Ascending aorta (tissue), 2 donors: Measurements from ENCODE around the gene INPP5E. TPM values are rescaled to one million over a fixed set of nuclear protein-coding genes. Genes with fewer than 3 reads are reported as not detected.

Experiments
- DNase-seq, 2 donors: peaks; one replicate each; pipeline ENCODE4 v3.0.0-alpha.2; 2019; ENCODE audit warnings: low spot score in 2 of 2
- H3K27ac ChIP-seq, 2 donors: fragments of 200-600 bp; sonication (generic); one replicate each; pipeline ENCODE4 v1.5.1; 2016 to 2017; ENCODE audit warnings: mild to moderate bottlenecking in 1 of 2
- H3K27me3 ChIP-seq: fragments of 200-600 bp; sonication (generic); one replicate; pipeline ENCODE4 v1.5.1; 2017
- H3K36me3 ChIP-seq, 2 donors: fragments of 200-600 bp; sonication (generic); one replicate each; pipeline ENCODE4 v1.5.1; 2016
- H3K4me1 ChIP-seq, 2 donors: fragments of 200-600 bp; sonication (generic); one replicate each; pipeline ENCODE4 v1.5.1; 2016 to 2017; ENCODE audit warnings: mild to moderate bottlenecking in 1 of 2
- H3K4me3 ChIP-seq, 2 donors: fragments of 200-600 bp; sonication (generic); one replicate each; pipeline ENCODE4 v1.5.1; 2016 to 2017; ENCODE audit warnings: mild to moderate bottlenecking in 1 of 2
- H3K9me3 ChIP-seq, 2 donors: fragments of 200-600 bp; sonication (generic); one replicate each; pipeline ENCODE4 v1.5.1; 2016
- intact Hi-C: fragments of 100-400 bp; cut with DNase I; formaldehyde crosslinking; loops from one replicate; pipeline ENCODE4 v1.15.1; 2023
- total RNA-seq: library from RNA; depleted of rRNA; stranded (reverse); fragments of >200 nt; gene quantifications from one replicate; pipeline ENCODE4 v1.1.0, GENCODE V29; 2016
- TF ChIP-seq, protein P1 (sequence below), 3 experiments: fragments of 200-600 bp in 2 of 3; fragments of 450-650 bp in 1 of 3; sonication (generic) in 2 of 3; IDR thresholded peaks; one replicate each; pipeline ENCODE4 v1.5.1; 2016 to 2019; ENCODE audit warnings: antibody characterized with exemption in 3 of 3, mild to moderate bottlenecking in 1 of 3, moderate library complexity in 1 of 3

Gene INPP5E
- total RNA-seq, 1 donor from 2014 or later = 20.2 TPM

DNA sequence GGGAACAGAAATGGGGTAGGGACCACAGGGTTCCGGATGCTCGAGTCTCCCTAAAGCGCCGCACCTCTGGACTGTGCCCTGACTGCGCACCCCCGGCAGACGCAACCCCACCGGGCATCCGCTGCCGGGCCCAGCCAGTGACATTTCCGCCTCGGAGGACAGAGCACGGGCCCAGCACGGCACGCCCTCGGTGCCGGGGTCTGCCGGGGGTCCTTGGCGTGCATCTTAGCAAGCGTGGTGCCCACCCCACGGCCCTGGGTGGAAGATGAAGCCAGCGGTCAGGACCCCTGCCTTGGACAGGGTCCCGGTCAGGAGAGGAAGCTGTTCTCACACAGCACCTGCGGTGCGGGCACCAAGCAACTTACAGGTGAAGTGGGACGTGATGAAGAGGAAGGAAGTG, 7.1 kb downstream of the INPP5E start:
- Histone ChIP-seq H3K27ac (no peak overlapping the region), H3K36me3 (peaks cover 24 to 37% of the 10 kb centered on the region in 2 donors), H3K9me3 (no peaks in the 10 kb centered on the region), H3K4me1 (peaks cover 2 to 4% of the 10 kb centered on the region in 2 donors), H3K4me3 (no peak overlapping the region), H3K27me3 (no peaks in the 10 kb centered on the region)
- TF ChIP-seq, protein P1, sequence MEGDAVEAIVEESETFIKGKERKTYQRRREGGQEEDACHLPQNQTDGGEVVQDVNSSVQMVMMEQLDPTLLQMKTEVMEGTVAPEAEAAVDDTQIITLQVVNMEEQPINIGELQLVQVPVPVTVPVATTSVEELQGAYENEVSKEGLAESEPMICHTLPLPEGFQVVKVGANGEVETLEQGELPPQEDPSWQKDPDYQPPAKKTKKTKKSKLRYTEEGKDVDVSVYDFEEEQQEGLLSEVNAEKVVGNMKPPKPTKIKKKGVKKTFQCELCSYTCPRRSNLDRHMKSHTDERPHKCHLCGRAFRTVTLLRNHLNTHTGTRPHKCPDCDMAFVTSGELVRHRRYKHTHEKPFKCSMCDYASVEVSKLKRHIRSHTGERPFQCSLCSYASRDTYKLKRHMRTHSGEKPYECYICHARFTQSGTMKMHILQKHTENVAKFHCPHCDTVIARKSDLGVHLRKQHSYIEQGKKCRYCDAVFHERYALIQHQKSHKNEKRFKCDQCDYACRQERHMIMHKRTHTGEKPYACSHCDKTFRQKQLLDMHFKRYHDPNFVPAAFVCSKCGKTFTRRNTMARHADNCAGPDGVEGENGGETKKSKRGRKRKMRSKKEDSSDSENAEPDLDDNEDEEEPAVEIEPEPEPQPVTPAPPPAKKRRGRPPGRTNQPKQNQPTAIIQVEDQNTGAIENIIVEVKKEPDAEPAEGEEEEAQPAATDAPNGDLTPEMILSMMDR (IDR thresholded peaks at IDR 0.05) = no peak
- intact Hi-C loops = no loop called here
- no peak for DNase-seq

DNA sequence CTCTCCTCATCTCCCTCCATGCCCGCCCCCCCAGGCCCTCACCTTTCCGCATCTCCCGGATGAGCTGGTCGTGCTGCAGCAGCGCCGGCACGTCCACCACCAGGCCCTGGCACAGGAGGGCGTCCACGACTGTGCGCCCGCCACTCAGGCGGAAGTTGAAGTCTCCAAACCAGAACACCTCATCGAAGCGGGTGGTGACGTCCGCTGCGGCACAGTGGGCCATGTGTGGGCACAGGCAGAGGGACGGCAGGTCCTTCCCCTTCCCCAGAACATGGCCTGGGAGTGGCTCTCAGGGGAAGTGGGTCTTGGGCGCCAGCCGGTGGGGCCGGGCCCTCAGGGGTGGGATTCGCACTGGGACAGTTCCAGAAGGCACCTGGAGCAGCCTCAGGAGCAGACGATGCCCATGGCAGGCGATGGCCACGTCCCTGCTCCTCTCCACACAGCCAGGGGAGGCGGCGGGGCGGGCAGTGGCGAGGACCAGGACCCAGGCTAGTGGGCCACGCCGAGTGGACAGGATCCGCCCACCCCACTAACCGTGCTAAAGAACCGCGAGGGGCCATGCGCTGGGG, 7.8 kb downstream of the INPP5E start:
- Histone ChIP-seq H3K4me3 (no peak overlapping the region), H3K27ac (no peak overlapping the region), H3K36me3 (peaks cover 24 to 37% of the 10 kb centered on the region in 2 donors), H3K9me3 (no peaks in the 10 kb centered on the region), H3K4me1 (no peaks in the 10 kb centered on the region), H3K27me3 (no peaks in the 10 kb centered on the region)
- intact Hi-C loops = no loop called here
- DNase-seq = no peak
- TF ChIP-seq, protein P1 (IDR thresholded peaks at IDR 0.05) = no peak

DNA sequence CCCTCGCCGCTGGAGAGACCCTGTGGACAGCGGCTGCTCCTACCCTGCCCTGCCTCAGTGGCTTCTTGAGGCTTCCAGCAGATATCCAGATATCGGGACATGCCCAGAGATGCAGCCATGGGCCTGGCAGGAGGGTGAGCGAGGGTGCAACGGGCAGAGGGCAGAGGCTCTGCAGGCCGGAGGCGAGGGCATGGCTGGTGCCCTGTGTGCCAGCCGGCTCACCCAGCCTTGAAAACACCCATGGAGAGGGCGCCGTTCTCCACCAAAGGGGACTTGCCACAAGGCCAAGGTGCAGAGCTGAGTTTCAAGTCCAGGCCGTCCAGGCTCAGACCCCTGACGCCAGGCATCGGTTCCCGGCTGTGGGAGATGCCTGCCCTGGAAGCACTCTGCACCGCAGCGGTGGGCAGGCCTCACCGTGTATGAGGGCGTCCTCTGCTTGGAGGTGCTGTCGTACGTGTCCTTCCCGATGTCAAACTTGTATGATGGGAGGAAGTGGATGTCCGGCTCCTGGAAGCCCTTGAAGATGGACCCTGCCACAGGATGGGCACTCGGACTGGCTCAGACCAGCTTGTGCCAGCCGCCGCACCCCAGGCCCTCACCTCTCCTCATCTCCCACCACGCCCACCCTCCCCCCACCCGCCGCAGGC, 8.9 kb downstream of the INPP5E start:
- no peak overlapping the region for H3K4me3 ChIP-seq

DNA sequence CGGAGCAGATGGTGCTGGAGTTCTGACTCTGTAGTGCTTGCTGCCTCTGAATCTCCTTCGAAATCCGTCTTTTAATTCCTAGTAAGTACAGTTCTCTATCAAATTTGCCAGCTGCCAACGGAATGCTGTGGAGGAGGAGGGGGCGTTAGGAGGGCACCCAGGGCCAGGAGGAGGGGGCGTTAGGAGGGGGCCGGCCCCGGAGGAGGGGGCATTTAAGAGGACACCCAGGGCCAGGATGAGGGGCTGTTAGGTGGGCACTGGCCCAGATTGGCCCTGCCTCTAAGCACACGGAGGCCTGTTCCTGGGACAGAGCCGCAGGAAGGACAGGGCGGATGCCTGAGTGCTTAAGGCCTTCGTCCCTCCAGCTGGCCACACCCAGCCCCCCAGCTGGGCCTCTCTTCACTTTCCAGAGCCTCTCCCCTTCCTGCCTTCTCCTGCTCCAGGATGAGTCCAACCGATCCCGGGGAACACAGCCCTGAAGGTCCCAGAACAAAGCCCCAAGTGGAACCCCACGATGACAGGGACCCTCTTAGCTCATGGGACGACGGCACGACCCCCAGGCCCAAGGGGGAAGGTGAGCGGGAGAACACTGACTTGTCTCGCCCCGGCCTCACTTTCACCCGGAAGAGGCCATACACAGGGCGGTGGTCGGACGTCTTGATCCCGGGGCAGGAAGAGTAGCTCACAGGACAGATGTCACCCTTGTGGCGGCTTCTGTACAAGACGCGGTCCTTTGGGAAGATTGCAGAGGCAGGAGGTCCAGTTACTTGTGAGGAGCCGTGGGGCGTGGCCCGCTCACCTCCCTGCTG, 9.8 kb downstream of the INPP5E start:
- H3K27ac ChIP-seq = no peak overlapping the region
- H3K36me3 ChIP-seq = peaks cover 24 to 33% of the 10 kb centered on the region in 2 donors
- H3K9me3 ChIP-seq = no peaks in the 10 kb centered on the region
- TF ChIP-seq, protein P1 (IDR thresholded peaks at IDR 0.05) = no peak
- no peak for DNase-seq
- no peaks in the 10 kb centered on the region for H3K27me3 ChIP-seq
- intact Hi-C loops = no loop called here
- H3K4me3 ChIP-seq = no peak overlapping the region
- no peaks in the 10 kb centered on the region for H3K4me1 ChIP-seq

More for the DNA sequence above, 8.9 kb downstream of the INPP5E start:
- intact Hi-C loops = no loop called here
- no peak overlapping the region for H3K27ac ChIP-seq
- TF ChIP-seq, protein P1 (IDR thresholded peaks at IDR 0.05) = no peak
- H3K9me3 ChIP-seq = no peaks in the 10 kb centered on the region
- no peaks in the 10 kb centered on the region for H3K27me3 ChIP-seq
- no peak for DNase-seq
- no peaks in the 10 kb centered on the region for H3K4me1 ChIP-seq
- peaks cover 24 to 37% of the 10 kb centered on the region in 2 donors for H3K36me3 ChIP-seq

DNA sequence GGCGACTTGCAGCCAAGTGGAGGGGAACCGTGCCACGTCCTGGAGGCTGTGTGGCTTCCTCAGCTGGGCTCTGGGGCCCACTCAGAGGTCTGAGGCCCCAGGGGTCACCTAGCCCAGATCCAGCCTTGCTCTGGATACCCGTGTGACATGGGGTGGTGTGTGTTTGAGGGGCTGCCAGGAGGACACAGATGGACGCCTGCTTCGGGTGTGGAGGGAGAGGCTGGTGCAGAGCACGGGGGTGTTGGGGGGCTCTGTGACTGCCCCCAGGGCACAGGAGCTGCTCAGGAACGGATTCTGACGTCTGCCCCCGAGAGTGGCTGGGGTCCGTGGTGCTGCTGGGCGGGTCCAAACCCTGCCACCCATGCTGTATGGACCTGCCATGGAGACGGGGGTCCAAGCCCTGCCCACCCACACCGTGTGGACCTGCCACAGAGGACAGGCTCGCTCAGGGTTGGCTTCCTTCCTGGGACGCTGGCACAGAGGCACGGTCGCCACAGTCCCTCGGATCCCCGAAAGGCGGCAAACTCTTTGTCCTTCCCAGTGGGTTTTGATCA, 10.5 kb downstream of the INPP5E start:
- TF ChIP-seq, protein P1 (IDR thresholded peaks at IDR 0.05) = no peak
- H3K36me3 ChIP-seq = peaks cover 31 to 37% of the 10 kb centered on the region in 2 donors

More for the DNA sequence above, 10.5 kb downstream of the INPP5E start:
- intact Hi-C loops = no loop called here
- Histone ChIP-seq H3K27me3 (no peaks in the 10 kb centered on the region), H3K4me1 (no peaks in the 10 kb centered on the region), H3K4me3 (no peak overlapping the region), H3K27ac (no peak overlapping the region), H3K9me3 (no peaks in the 10 kb centered on the region)
- DNase-seq = no peak
